Right lobe of liver (tissue), 6 donors: Measurements from ENCODE around the gene NAV2. TPM values are rescaled to one million over a fixed set of nuclear protein-coding genes. Genes with fewer than 3 reads are reported as not detected.
"Not testable (repeated sequence)": the region's sequence is repeated elsewhere in the genome, so short reads cannot be mapped to it uniquely, and the experiment has no call there.

Experiments used
- ATAC-seq, 4 donors: fragments of 200-7000 bp; cut with Tn5 transposase; one replicate each; pipeline ENCODE4 v1.9.1; 2020; ENCODE audit warnings: mild to moderate bottlenecking in 4 of 4, moderate library complexity in 4 of 4
- DNase-seq, 3 donors: peaks; one replicate each; pipeline ENCODE4 v3.0.0-alpha.2; 2020
- H3K27ac ChIP-seq, 3 donors: fragments of 200-600 bp; one replicate each; pipeline ENCODE4 v1.8.0; 2022
- H3K27me3 ChIP-seq, 2 donors: fragments of 200-600 bp; one replicate each; pipeline ENCODE4 v1.8.0; 2022
- H3K36me3 ChIP-seq, 4 donors: fragments of 200-600 bp; sonication (generic) in 1 of 4; one replicate each; pipeline versions ENCODE4 v1.5.1 to v1.8.0; 2017 to 2022; ENCODE audit warnings: control low read depth in 1 of 4
- H3K4me1 ChIP-seq, 4 donors: fragments of 200-600 bp; sonication (generic) in 1 of 4; one replicate each; pipeline versions ENCODE4 v1.5.1 to v1.8.0; 2017 to 2022; ENCODE audit warnings: control low read depth in 1 of 4
- H3K4me3 ChIP-seq, 3 donors: fragments of 200-600 bp; one replicate each; pipeline ENCODE4 v1.8.0; 2022
- H3K9me3 ChIP-seq, 4 donors: fragments of 200-600 bp; sonication (generic) in 1 of 4; one replicate each; pipeline versions ENCODE4 v1.5.1 to v1.8.0; 2017 to 2022; ENCODE audit warnings: control low read depth in 1 of 4
- POLR2A ChIP-seq: fragments of 450-650 bp; IDR thresholded peaks from one replicate; pipeline ENCODE4 v1.6.1; 2017; ENCODE audit warnings: antibody characterized with exemption, mild to moderate bottlenecking
- WGBS: methylation state at CpG from one replicate; pipeline ENCODE4 v1.1.6; 2018; ENCODE audit warnings: low coverage, low lambda C conversion rate; ENCODE audit not compliant: insufficient coverage; ENCODE audit errors: missing lambda C conversion rate; 5-methylcytosine and 5-hydroxymethylcytosine counted together
- intact Hi-C, 2 donors: fragments of 100-400 bp; cut with DNase I; formaldehyde crosslinking; loops; one replicate each; pipeline versions ENCODE4 v1.11.2 to v1.14.1; 2022
- total RNA-seq, 6 experiments: library from RNA; depleted of rRNA in 2 of 6; stranded (reverse); fragments of >200 nt in 2 of 6; fragmentation: NEBNext Ultra II Directional in 3 of 6; extraction: Animal tissue kit (Norgen Biotek cat#: 25700) in 3 of 6; gene quantifications; one replicate each; pipeline versions ENCODE4 v1.1.0 to v1.2.4, GENCODE V29; 2016 to 2023
- TF ChIP-seq, protein P1 (sequence below), 4 donors: fragments of 200-600 bp in 3 of 4; fragments of 450-650 bp in 1 of 4; IDR thresholded peaks; one replicate each; pipeline versions ENCODE4 v1.5.1 to v1.8.0; 2016 to 2022; ENCODE audit warnings: antibody characterized with exemption in 4 of 4, mild to moderate bottlenecking in 2 of 4
- donor health status: DM: no; HTN: yes; CAD: no.
- donor health status: DM: no; HTN: no; CAD: no.
- donor health status: DM: no; HTN: no; CAD: no.
- donor health status: DM: no; HTN: yes; CAD: no.
- donor health status: DM: no; HTN: yes; CAD: no.

NAV2 gene
- total RNA-seq, 6 experiments from 2014 or later, result 15.5 to 69.2 (median 37.1) TPM

DNA sequence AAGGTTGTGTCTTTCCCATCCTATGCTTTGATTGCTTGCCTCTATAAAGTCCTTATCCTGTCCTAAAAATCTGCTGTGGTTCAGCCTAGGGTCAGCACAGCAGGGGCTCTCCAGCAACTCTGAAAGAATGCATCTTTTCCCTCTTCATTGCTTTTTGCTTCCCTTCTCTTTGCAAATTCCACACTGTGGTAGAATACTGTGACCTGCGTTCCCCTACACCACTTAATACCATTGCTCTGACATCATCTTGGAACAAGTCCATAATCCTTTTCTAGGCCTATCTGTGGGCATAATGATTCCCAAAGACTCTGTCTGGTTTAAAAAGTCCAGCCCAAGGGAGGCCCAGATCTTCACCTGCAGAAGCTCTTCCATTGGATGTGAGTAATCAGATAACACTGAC lies 177.7 kb downstream of the NAV2 start:
- Histone ChIP-seq H3K4me1 (peaks cover 0 to 5% (median under 1%) of the 10 kb centered on the region in 4 donors), H3K27me3 (no peaks in the 10 kb centered on the region), H3K36me3 (peaks cover 0 to 3% (median under 1%) of the 10 kb centered on the region in 4 donors), H3K9me3 (no peaks in the 10 kb centered on the region), H3K27ac (no peak overlapping the region), H3K4me3 (no peak overlapping the region)
- TF ChIP-seq, protein P1, sequence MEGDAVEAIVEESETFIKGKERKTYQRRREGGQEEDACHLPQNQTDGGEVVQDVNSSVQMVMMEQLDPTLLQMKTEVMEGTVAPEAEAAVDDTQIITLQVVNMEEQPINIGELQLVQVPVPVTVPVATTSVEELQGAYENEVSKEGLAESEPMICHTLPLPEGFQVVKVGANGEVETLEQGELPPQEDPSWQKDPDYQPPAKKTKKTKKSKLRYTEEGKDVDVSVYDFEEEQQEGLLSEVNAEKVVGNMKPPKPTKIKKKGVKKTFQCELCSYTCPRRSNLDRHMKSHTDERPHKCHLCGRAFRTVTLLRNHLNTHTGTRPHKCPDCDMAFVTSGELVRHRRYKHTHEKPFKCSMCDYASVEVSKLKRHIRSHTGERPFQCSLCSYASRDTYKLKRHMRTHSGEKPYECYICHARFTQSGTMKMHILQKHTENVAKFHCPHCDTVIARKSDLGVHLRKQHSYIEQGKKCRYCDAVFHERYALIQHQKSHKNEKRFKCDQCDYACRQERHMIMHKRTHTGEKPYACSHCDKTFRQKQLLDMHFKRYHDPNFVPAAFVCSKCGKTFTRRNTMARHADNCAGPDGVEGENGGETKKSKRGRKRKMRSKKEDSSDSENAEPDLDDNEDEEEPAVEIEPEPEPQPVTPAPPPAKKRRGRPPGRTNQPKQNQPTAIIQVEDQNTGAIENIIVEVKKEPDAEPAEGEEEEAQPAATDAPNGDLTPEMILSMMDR (IDR thresholded peaks at IDR 0.05), result no peak
- no peak for TF ChIP-seq POLR2A
- DNase-seq (no peak), ATAC-seq (peak in 1 of 4 donors; percentile 74)
- WGBS, result 21% methylated on average over 1 of the region's 1 CpG
- intact Hi-C loops, result no loop called here

DNA sequence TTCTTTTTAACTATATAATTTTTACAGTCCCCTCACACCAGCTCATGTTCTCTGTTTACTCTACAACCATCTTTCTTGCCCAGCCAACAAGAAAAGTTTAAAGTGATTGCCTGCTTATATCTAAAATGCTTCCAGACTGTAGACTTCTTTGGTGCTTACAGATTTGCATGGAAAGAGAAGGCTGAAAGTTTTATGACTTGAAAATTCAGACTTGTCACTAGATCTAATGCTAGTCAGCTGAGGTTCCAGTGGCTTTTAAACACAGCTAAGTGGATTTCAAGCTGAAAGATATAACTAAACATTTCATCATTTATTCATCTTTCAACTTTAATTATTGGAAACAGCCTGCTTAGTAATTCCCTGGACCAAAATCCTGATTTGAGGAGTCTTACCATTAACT lies 178.4 kb downstream of the NAV2 start:
- intact Hi-C loops, result no loop called here
- Histone ChIP-seq H3K4me1 (peaks cover 0 to 9% (median 2%) of the 10 kb centered on the region in 4 donors), H3K36me3 (peaks cover 0 to 3% (median 0%) of the 10 kb centered on the region in 4 donors), H3K27ac (no peak overlapping the region), H3K27me3 (no peaks in the 10 kb centered on the region), H3K9me3 (no peaks in the 10 kb centered on the region), H3K4me3 (no peak overlapping the region)
- no peak for DNase-seq
- no peak for TF ChIP-seq POLR2A
- TF ChIP-seq, protein P1 (IDR thresholded peaks at IDR 0.05), result no peak
- no peak for ATAC-seq

DNA sequence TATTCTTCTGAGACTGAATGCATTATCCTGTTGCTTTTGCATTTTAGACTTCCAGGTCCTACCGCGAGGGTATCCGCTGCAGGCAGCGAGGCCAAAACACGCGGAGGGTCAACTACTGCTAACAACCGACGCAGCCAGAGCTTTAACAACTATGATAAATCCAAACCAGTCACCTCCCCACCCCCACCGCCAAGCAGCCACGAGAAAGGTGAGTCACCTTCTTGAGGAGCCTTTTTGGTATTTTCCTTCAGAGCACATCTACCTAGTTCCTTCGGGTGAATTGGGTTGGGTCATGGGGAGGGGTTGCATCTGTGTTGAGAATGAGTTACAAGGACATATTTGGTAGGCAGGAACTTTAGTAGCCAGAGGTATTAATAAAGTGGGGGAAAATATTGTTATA lies 179.8 kb downstream of the NAV2 start:
- H3K27ac ChIP-seq, result no peak overlapping the region
- peaks cover 0 to 3% (median 1%) of the 10 kb centered on the region in 4 donors for H3K36me3 ChIP-seq
- WGBS, result 91% methylated on average over 6 of the region's 11 CpGs
- no peak overlapping the region for H3K4me3 ChIP-seq
- H3K9me3 ChIP-seq, result no peaks in the 10 kb centered on the region
- intact Hi-C loops, result no loop called here
- DNase-seq, result no peak
- ATAC-seq, result no peak
- H3K27me3 ChIP-seq, result no peaks in the 10 kb centered on the region
- TF ChIP-seq, protein P1 (IDR thresholded peaks at IDR 0.05), result no peak
- no peak for TF ChIP-seq POLR2A
- peaks cover 0 to 9% (median 2%) of the 10 kb centered on the region in 4 donors for H3K4me1 ChIP-seq

DNA sequence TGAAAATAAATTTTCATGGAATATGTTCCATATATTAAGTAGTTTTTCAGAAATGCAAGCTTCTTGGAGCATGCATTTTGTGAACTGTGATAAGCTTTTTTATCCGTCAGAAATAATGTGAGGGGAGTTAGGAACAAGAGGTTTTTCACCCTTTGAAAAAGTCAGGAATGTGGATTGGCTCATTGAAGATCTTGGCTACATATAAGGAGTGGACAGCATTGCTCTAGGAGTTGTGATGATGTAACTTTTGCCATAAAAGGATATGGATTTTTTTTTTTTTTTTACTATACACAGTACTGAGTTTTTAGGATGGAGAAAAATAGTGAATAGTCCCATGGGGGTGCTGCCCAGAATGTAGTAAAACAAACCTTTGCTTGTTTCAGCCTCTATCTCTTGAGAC lies 180.2 kb downstream of the NAV2 start:
- ATAC-seq (no peak), DNase-seq (no peak)
- H3K9me3 ChIP-seq, result no peaks in the 10 kb centered on the region
- H3K4me3 ChIP-seq, result no peak overlapping the region
- intact Hi-C loops, result no loop called here
- peaks cover 0 to 9% (median 2%) of the 10 kb centered on the region in 4 donors for H3K4me1 ChIP-seq
- H3K36me3 ChIP-seq, result peaks cover 0 to 3% (median 1%) of the 10 kb centered on the region in 4 donors
- WGBS, result 81% methylated on average over 1 of the region's 1 CpG
- H3K27ac ChIP-seq, result no peak overlapping the region
- TF ChIP-seq, protein P1 (IDR thresholded peaks at IDR 0.05), result no peak
- no peaks in the 10 kb centered on the region for H3K27me3 ChIP-seq

DNA sequence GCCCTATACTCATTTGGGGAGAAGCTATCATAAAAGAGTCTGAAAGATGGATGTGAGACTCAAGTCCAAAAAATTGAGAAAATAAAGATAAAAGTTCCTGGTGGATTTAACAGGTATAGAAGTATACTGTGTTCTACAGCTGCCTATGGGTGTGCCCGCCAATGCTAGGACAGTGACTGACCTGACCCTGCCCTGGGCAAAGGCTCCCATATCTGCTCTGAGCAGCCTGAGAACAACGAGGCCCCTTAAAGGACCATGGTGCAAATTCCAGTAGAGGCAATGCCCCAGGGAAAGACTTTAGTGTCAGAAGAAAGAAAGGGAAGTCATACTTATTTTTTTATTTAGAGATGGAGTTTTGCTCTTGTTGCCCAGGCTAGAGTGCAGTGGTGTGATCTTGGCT lies 181.8 kb downstream of the NAV2 start:
- Histone ChIP-seq H3K9me3 (no peaks in the 10 kb centered on the region), H3K4me3 (no peak overlapping the region), H3K27me3 (no peaks in the 10 kb centered on the region), H3K27ac (no peak overlapping the region), H3K36me3 (peaks cover 0 to 3% (median 1%) of the 10 kb centered on the region in 4 donors), H3K4me1 (peaks cover 0 to 9% (median 2%) of the 10 kb centered on the region in 4 donors)
- peak in 1 of 4 donors; percentile 29 for ATAC-seq
- no peak for DNase-seq
- TF ChIP-seq POLR2A, result no peak
- TF ChIP-seq, protein P1 (IDR thresholded peaks at IDR 0.05), result no peak
- WGBS, result 100% methylated on average over 1 of the region's 2 CpGs
- intact Hi-C loops, result no loop called here

DNA sequence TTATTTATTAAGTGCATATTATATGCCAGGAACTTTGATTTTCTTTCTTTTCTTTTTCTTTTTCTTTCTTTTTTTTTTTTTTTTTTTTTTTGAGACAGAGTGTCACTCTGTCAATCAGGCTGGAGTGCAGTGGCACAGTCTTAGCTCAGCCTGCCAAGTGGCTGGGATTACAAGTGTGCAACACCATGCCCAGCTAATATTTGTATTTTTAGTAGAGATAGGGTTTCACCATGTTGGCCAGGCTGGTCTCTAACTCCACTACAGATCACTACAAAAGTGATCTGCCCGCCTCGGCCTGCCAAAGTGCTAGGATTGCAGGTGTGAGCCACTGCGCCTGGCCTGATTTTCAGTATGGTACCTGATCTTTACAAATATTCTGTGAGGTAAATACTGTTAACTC lies 182.4 kb downstream of the NAV2 start:
- peak; percentile 73 to 97 (median 84) for ATAC-seq
- 50% methylated on average over 3 of the region's 3 CpGs for WGBS

More for the DNA sequence above, 182.4 kb downstream of the NAV2 start:
- H3K36me3 ChIP-seq, H3K27me3 ChIP-seq, H3K4me1 ChIP-seq, H3K9me3 ChIP-seq, H3K4me3 ChIP-seq, intact Hi-C loops: not testable (repeated sequence)
- peak overlapping the region in 1 of 3 donors; percentile 35 for H3K27ac ChIP-seq
- peak in 2 of 3 donors; percentile 72 to 79 for DNase-seq
